K562 (cell line): ENCODE results near the gene PNMA8C.

ENCODE experiments used
- CTCF ChIP-seq, 3 experiments: IDR thresholded peaks in 2 of 3; conservative IDR thresholded peaks in 1 of 3; 2 replicates each; pipeline ENCODE4 v1.5.1; 2011 to 2012; ENCODE audit warnings: low read length in 3 of 3, mild to moderate bottlenecking in 3 of 3, control low read depth in 2 of 3, improper control_type of control experiment in 1 of 3, inconsistent platforms in 1 of 3, low read depth in 1 of 3, mixed read lengths in 1 of 3, moderate library complexity in 1 of 3; ENCODE audit not compliant: insufficient read depth in 2 of 3
- ELK1 ChIP-seq: sonication (generic); formaldehyde crosslinking; IDR thresholded peaks from 2 replicates; pipeline ENCODE4 v1.8.1; 2022; ENCODE audit warnings: missing genetic modification reagents
- JUND ChIP-seq, 2 experiments: IDR thresholded peaks; 2 replicates in 1 of 2; 3 replicates in 1 of 2; pipeline ENCODE4 v1.6.1; 2011; ENCODE audit warnings: borderline replicate concordance in 2 of 2, low read depth in 2 of 2, low read length in 2 of 2, improper control_type of control experiment in 1 of 2, missing biosample characterization in 1 of 2, missing genetic modification characterization in 1 of 2, missing genetic modification reagents in 1 of 2
- POLR2A ChIP-seq: fragments of 450-650 bp; conservative IDR thresholded peaks from 2 replicates; pipeline ENCODE4 v1.6.1; 2016
- SPI1 ChIP-seq: IDR thresholded peaks from 2 replicates; pipeline ENCODE4 v1.6.1; 2011; ENCODE audit warnings: low read depth, low read length, control low read depth, borderline replicate concordance
- SREBF2 ChIP-seq: sonication (generic); formaldehyde crosslinking; IDR thresholded peaks from 2 replicates; pipeline ENCODE4 v1.4.0; 2020; ENCODE audit warnings: mild to moderate bottlenecking, missing genetic modification reagents
- U2AF2 ChIP-seq: fragments of 200-400 bp; formaldehyde crosslinking; optimal IDR thresholded peaks from 2 replicates; pipeline ENCODE3; 2017; ENCODE audit warnings: low read depth, mild to moderate bottlenecking, low read length
- ZNF23 ChIP-seq: fragments of 250-450 bp; sonication (Bioruptor Pico); IDR thresholded peaks from 2 replicates; pipeline ENCODE4 v1.4.0; 2020; ENCODE audit warnings: mild to moderate bottlenecking
- ZNF512 ChIP-seq: IDR thresholded peaks from 2 replicates; pipeline ENCODE4 v1.6.1; 2016; ENCODE audit warnings: missing genetic modification characterization, missing compliant biosample characterization

- TF ChIP-seq CTCF (IDR thresholded peaks at IDR 0.05 in 2 of 3, conservative IDR thresholded peaks at IDR 0.05 in 1 of 3; ENCODE audit: insufficient read depth in 2 of 3, low read depth in 1 of 3, low read length in 3 of 3) (no peak), JUND (IDR thresholded peaks at IDR 0.05; ENCODE audit: borderline replicate concordance, low read depth, low read length) (no peak), JUND (tag; IDR thresholded peaks at IDR 0.05; ENCODE audit: borderline replicate concordance, low read depth, low read length) (no peak), POLR2A (no peak), U2AF2 (no peak), SPI1 (no peak), ELK1 (CRISPR knock-in tag) (no peak), ZNF23 (CRISPR knock-in tag) (no peak), SREBF2 (CRISPR knock-in tag) (no peak), ZNF512 (tag) (no peak)
These were observed 41.0 kb downstream of the PNMA8C start for GRCh38 chr19:46387713-46388130.
